A172 (cell line): Measurements from ENCODE around the gene FCN1. TPM values are rescaled to one million over a fixed set of nuclear protein-coding genes. Genes with fewer than 3 reads are reported as not detected.

Source experiments
- total RNA-seq: library from RNA; depleted of rRNA; stranded (reverse); fragments of >200 nt; shearing (Covaris generic); gene quantifications from 2 replicates; pipeline ENCODE4 v1.2.3, GENCODE V29; 2014; rRNA removed

The FCN1 gene
- total RNA-seq, 1 experiment from 2014 or later: not detected

Other genes with a start within 250 kb of the FCN1 start
- gene FCN2, start 37.1 kb downstream of the FCN1 start, total RNA-seq: not detected in 2 replicates
- 41.2 and 65.4 TPM in 2 replicates for gene OLFM1, start 169.8 kb upstream of the FCN1 start, total RNA-seq